GM19328 (cell line): ENCODE data around the gene MET.

Source experiments
- ATAC-seq: cut with Tn5 transposase; IDR thresholded peaks from one replicate; pipeline ENCODE4 v1.9.1; 2021; ENCODE audit warnings: mild to moderate bottlenecking, moderate library complexity; ENCODE audit not compliant: unreplicated experiment

MET gene

DNA sequence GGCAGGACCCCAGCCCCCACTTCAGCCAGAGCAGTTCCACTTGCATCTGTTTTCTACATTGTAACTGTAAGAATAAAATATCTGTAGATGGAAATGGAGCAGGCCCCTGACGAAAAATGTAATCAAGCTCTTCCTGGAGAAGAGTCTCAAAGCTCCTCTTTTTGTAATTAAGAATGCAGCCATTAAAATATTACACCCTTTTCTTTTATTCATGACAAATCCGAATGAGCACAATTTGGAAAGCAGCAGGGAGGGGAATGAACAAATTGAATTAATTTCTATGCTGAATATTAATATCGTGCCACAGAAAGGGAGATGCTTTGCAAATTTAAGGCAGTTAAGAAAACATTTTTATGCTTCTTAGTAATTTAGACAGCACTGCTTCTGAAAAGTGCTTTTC is 165.6 kb downstream of the MET start:
- no peak for ATAC-seq

DNA sequence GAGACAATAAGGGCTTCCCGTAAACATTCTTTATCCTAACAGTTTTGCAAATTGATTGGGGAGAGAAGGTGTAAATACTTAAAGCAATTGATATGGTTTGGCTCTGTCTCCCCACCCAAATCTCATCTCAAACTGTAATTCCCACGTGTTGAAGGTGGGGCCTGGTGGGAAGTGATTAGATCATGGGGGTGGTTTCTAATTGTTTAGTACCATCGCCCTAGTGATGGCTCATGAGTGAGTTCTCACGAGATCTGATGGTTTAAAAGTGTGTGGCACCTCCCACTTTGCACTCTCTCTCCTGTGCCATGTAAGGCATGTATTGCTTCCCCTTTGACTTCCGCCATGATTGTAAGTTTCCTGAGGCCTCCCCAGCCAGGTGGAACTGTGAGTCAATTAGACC is 168.3 kb downstream of the MET start:
- no peak for ATAC-seq

- ATAC-seq: no peak
Observed at GRCh38 chr7:116842371-116842770, 170.4 kb downstream of the MET start.

GRCh38 chr7:116843378-116843777 is 171.4 kb downstream of the MET start:
- ATAC-seq: no peak
